ENCODE measurements around the gene TRMU.
A peak's percentile ranks its signal among the peaks of the same experiment; 100 is the strongest.

Gene TRMU

GRCh38 chr22:46369716-46370583 lies 34.4 kb downstream of the TRMU start:
- no peak for DNase-seq (ENCODE audit: low read depth)

- peak; percentile 41 for DNase-seq (ENCODE audit: low read depth)
Measured at GRCh38 chr22:46370584-46371291, 35.2 kb downstream of the TRMU start.

- DNase-seq (ENCODE audit: low read depth): no peak
Measured at GRCh38 chr22:46371623-46372226, 36.2 kb downstream of the TRMU start.

GRCh38 chr22:46372686-46373085 lies 37.2 kb downstream of the TRMU start:
- DNase-seq (ENCODE audit: low read depth): no peak

- no peak for DNase-seq (ENCODE audit: low read depth)
Measured at GRCh38 chr22:46373159-46373558, 37.6 kb downstream of the TRMU start.

- peak; percentile 35 for DNase-seq (ENCODE audit: low read depth)
Measured at GRCh38 chr22:46373921-46374662, 38.6 kb downstream of the TRMU start.

- no peak for DNase-seq (ENCODE audit: low read depth)
Measured at GRCh38 chr22:46374663-46375474, 39.4 kb downstream of the TRMU start.

- no peak for DNase-seq (ENCODE audit: low read depth)
Measured at GRCh38 chr22:46376111-46376510, 40.6 kb downstream of the TRMU start.

- no peak for DNase-seq (ENCODE audit: low read depth)
Measured at GRCh38 chr22:46376908-46377524, 41.5 kb downstream of the TRMU start.

- no peak for DNase-seq (ENCODE audit: low read depth)
Measured at GRCh38 chr22:46377525-46378425, 42.3 kb downstream of the TRMU start.

- no peak for DNase-seq (ENCODE audit: low read depth)
Measured at GRCh38 chr22:46378426-46379065, 43.0 kb downstream of the TRMU start.

- no peak for DNase-seq (ENCODE audit: low read depth)
Measured at GRCh38 chr22:46379066-46379930, 43.8 kb downstream of the TRMU start.

GRCh38 chr22:46380069-46380468 lies 44.6 kb downstream of the TRMU start:
- no peak for DNase-seq (ENCODE audit: low read depth)

- DNase-seq (ENCODE audit: low read depth): no peak
Measured at GRCh38 chr22:46380581-46380980, 45.1 kb downstream of the TRMU start.

- DNase-seq (ENCODE audit: low read depth): no peak
Measured at GRCh38 chr22:46381142-46381541, 45.6 kb downstream of the TRMU start.

GRCh38 chr22:46381731-46382130 lies 46.2 kb downstream of the TRMU start:
- no peak for DNase-seq (ENCODE audit: low read depth)

- no peak for DNase-seq (ENCODE audit: low read depth)
Measured at GRCh38 chr22:46382524-46382923, 47.0 kb downstream of the TRMU start.

- no peak for DNase-seq (ENCODE audit: low read depth)
Measured at GRCh38 chr22:46386312-46386711, 50.8 kb downstream of the TRMU start.

Data from activated gamma-delta T cell treated with anti-CD3 and anti-CD28 coated beads, Interleukin-2, amount 50 U/mL, for 16 hours (primary cell).